ENCODE data around the gene SESN1.

- TF ChIP-seq CTCF (IDR thresholded peaks at IDR 0.05) (no peak), POLR2A (IDR thresholded peaks at IDR 0.05) (no peak)
Measured at GRCh38 chr6:109045493-109045892, 49.2 kb downstream of the SESN1 start.

All from Peyer's patch (tissue), 4 donors.